ENCODE measurements around the gene USP33. TPM values are rescaled to one million over a fixed set of nuclear protein-coding genes. Genes with fewer than 3 reads are reported as not detected.

USP33 gene
- total and polyA plus RNA-seq, 2 of the 13 experiments (the other 11 are each of a cell fraction or from before 2014, with no cell fraction given): 32.0 to 49.1 TPM

- no peak; the same call in 1 of the 2 replicates for TF ChIP-seq PRDM15 (CRISPR knock-in tag; IDR thresholded peaks at IDR 0.05)
- TF ChIP-seq NFIB (CRISPR knock-in tag; IDR thresholded peaks at IDR 0.05; ENCODE audit: borderline replicate concordance): no peak
- TF ChIP-seq ARID4A (CRISPR knock-in tag; IDR thresholded peaks at IDR 0.05; ENCODE audit: borderline replicate concordance): peak; percentile 73
- no peak; the same call in none of the 2 replicates for TF ChIP-seq TFDP2 (CRISPR knock-in tag; IDR thresholded peaks at IDR 0.05)
- no peak for TF ChIP-seq ZNF75D (CRISPR knock-in tag; IDR thresholded peaks at IDR 0.05; ENCODE audit: borderline replicate concordance)
- no peak for TF ChIP-seq ZNF512 (CRISPR knock-in tag; IDR thresholded peaks at IDR 0.05)
- no peak for TF ChIP-seq ZNF513 (CRISPR knock-in tag; conservative IDR thresholded peaks at IDR 0.05)
- TF ChIP-seq ZHX1 (CRISPR knock-in tag; IDR thresholded peaks at IDR 0.05; ENCODE audit: low read depth): 0 out of 2 replicates have a peak, but pooled peaks have one; percentile 46
- no peak for TF ChIP-seq MTF2 (CRISPR knock-in tag; IDR thresholded peaks at IDR 0.05; ENCODE audit: borderline replicate concordance)
These were observed 77.0 kb downstream of the USP33 start, which contains the start of gene ZZZ3 (continued) for GRCh38 chr1:77682460-77683159.
